A549 (cell line): ENCODE results near the gene LCNL1.

Source experiments
- CTCF ChIP-seq: fragments of >200 bp; sonication (Bioruptor Twin); formaldehyde crosslinking; IDR thresholded peaks from 3 replicates; pipeline ENCODE4 v1.5.1; 2016
- EHMT2 ChIP-seq: fragments of 200-600 bp; sonication (generic); IDR thresholded peaks from 2 replicates; pipeline ENCODE4 v1.6.1; 2016; ENCODE audit warnings: antibody characterized with exemption, low read depth, mild to moderate bottlenecking, moderate library complexity
- ESRRA ChIP-seq: fragments of 150-350 bp; IDR thresholded peaks from 2 replicates; pipeline ENCODE4 v1.6.1; 2014; ENCODE audit warnings: mild to moderate bottlenecking, low read length, borderline replicate concordance
- JUNB ChIP-seq: fragments of >200 bp; sonication (Bioruptor Twin); formaldehyde crosslinking; IDR thresholded peaks from 2 replicates; pipeline ENCODE4 v1.6.1; 2016
- MAX ChIP-seq: IDR thresholded peaks from 2 replicates; pipeline ENCODE4 v1.6.1; 2012
- POLR2A ChIP-seq: IDR thresholded peaks from 2 replicates; pipeline ENCODE4 v1.6.1; 2012; ENCODE audit warnings: mild to moderate bottlenecking, low read length
- REST ChIP-seq: fragments of 200-600 bp; sonication (generic); IDR thresholded peaks from 2 replicates; pipeline ENCODE4 v1.6.1; 2016; ENCODE audit warnings: antibody characterized with exemption, mild to moderate bottlenecking, moderate library complexity

GRCh38 chr9:136969150-136969549, 13.6 kb upstream of the LCNL1 start:
- TF ChIP-seq ESRRA (no peak), CTCF (no peak), REST (no peak), EHMT2 (no peak), JUNB (no peak), MAX (no peak), POLR2A (no peak)
